ENCODE data around the gene CCR7. TPM values are rescaled to one million over a fixed set of nuclear protein-coding genes. Genes with fewer than 3 reads are reported as not detected.
"Not testable (repeated sequence)": the region's sequence is repeated elsewhere in the genome, so short reads cannot be mapped to it uniquely, and the experiment has no call there.

CCR7 gene
- total RNA-seq, 1 donor from 2014 or later = 0.30 TPM

GRCh38 chr17:40551091-40551878 is 14.0 kb downstream of the CCR7 start:
- peak; percentile 69 for DNase-seq

DNA sequence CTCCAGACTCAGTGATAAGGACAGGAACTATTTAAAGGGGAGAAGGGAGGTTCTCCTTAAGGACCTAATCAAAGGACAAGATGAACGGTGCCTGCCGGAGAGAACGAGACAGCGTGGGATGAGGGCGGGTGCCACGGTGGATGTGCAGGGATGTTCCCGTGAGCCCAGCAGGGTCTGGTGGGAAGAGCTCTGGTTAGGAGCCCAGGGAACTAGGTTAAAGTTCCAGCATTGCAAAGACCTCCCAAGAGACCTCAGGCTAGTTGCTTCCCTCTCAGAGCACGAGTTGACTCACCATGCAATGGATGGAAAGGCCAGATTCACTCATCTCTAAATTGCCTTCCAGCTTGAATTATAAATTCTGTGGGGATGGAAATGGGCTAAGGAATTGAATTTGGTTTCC is 14.7 kb downstream of the CCR7 start:
- DNase-seq = no peak

GRCh38 chr17:40548982-40549685 is 16.1 kb downstream of the CCR7 start:
- DNase-seq = no peak

GRCh38 chr17:40548491-40548981 is 16.7 kb downstream of the CCR7 start:
- DNase-seq = no peak

DNA sequence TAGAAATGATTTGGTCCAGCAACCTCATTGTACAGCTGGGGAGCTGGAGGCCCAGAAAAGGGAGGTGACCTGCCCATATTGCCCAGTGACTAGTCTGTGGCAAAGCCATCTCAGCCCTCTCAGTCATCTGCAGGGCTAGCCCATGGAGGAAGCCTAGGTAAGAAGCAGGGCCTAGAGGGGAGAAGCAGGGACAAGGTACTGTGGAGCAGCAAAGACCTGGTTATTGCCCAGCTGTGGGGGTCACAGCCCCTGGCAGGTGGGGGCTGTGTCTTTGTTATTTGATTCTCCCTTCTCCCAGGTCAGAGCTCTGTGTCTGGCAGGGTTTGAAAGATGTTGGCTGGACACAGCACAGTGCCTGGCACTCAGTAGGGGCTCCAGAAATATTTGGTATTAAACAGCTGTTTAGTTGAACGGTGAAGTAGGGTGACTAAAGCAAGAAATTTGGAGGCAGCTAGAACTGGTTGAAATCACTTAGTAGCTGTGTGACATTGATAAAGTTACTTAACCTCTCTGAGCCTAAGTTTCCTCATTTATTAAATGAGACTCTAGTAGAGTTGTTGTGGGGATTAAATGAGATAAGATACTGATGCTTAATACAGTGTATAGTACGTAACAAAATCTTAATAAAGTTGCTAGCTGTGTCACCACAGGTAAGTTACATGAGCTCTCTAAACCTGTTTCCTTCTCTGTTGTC is 17.3 kb downstream of the CCR7 start:
- DNase-seq = no peak

DNA sequence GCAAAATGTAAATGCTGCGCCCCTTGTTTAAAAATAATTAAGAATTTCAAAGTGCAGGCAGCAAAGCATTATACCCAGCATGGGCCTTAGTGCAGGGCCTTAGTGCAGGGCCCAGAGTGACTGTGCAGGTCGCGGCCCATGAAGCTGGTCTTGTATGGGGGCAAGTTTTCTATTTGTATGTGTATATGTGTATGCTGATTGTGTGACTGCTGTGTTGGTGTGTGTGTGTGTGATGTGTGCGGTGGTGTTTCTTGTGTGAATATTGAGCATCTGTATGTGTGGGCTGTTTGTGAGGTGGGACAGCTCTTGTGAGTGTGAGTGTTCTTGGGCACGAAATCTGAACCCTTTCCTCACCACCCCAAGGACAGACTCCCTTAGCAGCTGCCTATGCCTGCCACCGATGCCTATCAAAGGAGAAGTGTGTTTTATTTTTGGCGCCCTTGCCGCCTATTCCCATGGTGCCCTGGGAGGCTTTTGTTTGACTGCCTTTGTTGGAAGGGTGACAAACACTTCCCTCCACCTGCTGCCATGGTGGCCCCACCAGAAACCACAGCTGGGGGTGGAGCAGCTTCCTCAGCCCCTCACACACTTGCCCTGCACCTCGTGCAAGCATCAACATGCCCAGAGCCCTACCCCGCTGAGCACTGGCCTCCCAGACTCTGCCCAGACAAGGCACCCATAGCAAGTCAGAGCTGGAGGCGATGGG is 18.0 kb downstream of the CCR7 start:
- no peak for DNase-seq

DNA sequence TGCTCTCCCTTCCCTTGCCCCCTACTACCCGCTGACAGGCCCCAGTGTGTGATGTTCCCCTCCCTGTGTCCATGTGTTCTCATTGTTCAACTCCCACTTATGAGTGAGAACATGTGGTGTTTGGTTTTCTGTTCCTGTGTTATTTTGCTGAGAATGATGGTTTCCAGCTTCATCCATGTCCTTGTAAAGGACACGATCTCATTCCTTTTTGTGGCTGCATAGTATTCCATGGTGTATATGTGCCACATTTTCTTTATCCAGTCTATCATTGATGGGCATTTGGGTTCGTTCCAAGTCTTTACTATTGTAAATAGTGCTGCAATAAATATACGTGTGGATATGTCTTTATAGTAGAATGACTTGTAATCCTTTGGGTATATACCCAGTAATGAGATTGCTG is 18.8 kb downstream of the CCR7 start:
- not testable (repeated sequence) for DNase-seq

DNA sequence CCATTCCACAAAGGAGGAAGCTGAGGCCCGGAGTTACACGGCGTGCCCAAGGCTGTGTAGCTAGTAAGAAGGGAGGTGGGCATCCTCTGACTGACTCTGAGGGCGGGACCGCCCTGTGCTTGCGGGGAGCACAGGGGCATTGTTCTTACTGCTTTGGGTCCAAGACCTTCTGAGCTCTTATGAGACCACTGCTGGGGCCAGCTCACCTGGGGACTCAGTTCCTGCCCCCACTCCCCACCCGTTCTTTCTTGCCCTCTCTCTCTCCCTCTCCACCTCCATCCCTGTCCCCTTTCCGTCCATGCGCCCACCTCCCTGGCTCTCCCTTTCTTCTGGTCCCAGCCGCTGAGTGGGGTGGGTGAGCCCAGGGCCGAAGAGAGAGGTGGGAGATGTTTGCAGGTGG is 19.6 kb downstream of the CCR7 start:
- DNase-seq = no peak

DNA sequence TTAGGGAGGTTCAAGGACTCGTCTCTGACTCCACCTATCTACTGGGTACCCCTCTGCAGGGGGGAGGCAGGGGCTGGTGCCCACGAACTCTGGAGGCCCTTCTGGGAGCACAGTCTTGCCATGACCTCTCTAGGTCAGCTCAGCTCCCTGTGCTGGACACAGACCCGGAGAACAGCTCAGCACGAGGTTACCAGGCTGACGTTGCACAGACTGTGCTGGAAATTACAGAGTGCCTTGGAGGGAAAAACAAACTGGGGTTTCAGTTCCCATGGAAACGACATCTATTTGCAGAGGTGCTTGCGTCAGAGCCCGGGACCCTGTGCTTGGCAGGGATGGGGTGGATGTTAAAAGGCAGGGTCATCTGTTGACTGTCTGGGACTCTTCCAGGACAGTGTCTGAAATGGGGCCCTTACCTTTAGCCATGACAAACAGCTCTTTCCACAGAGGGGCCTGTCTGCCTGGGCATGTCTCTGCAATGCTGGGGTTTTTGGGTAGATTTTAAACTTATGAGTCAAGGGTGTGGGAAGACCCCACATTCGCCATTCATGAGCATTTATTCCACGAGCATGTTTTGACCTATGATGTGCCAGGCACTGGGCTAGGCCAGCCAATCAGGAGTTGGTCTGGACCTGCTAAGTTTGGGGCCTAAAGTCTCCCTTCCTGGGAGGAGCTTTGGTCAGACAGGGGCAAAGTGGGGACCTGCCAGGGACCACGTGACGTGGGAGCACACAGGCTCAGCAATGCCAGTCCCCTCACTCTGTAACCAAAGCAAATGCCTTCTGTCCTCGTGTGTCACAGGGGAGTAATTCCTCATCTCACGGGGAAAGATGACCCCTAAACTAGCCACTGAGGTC is 22.5 kb downstream of the CCR7 start:
- DNase-seq = peak; percentile 95

- peak; percentile 89 for DNase-seq
These were observed 23.3 kb downstream of the CCR7 start for GRCh38 chr17:40541873-40542557.

DNA sequence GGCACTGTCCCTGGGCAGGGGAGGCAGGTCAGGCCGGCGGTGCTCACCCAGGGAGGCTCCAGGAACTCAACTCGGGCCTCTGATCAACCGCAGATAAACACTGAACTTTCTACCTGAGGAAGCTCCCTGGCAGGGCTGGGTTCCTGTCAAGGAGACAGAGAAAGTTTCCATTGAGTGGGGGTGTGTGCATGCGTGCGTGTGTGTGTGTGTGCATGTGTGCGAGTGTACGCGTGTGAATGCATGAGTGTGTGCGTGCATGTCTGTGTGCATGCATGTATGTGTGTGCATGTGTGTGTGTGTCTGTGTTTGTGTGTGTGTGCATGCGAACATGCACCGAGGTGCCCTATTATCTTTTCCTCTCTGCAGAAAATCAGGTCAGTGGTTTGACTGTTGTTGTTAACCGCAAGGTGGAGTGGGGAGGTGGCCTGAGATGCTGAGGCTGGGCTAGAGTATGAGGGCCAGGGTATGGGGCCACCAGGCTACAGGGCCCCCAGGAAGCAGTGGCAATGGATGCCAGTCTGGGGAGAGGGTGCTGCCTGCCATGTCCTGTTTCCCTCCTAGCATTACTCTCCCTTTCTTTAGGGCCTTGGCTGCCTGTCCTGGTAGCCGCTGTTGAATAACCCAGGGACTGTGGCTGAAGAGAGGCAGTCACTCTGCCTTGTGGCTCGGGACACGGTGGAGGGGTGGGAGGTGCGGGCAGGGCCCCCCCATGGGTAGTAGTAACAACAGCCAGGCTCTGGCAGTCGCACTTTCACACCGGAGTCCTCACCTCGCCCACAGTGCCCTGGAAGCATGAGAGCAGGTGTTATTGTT is 24.0 kb downstream of the CCR7 start:
- DNase-seq = no peak

- DNase-seq = no peak
These were observed 24.8 kb downstream of the CCR7 start for GRCh38 chr17:40540448-40540847.

DNA sequence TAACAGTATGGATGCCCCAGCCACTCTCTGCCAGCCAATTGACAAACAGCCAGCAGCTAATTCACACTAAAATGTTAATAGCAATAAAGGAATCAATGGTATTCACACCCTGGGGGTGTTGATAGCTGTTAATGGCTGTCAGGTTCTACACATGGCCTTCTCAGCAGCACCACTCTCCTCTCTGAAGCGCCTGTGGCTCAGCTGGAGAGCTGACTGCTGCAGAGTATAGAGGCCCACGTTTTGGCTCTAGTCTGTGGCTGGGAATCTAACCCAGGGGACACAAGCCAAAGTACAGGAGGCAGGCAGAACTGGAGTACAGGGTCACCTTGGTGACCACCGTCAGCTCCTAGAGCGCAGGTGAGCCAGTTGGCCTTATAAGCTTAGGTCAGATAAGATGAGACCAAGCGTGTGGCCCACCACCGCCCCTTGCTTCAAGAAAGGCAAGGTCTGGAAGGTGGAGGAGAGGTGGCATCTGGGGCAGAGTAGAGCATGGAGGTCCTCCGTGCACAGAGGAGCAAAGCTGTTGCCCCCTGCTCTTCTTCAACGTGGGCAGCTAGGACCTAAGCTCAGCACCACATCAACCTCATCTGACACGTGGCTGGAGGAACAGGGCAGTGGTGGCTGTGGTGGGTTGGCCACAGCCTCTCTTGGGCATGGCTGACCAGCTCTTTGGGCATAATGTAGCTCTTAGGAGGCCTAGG is 25.4 kb downstream of the CCR7 start:
- no peak for DNase-seq

- DNase-seq = no peak
These were observed 26.2 kb downstream of the CCR7 start for GRCh38 chr17:40538936-40539705.

DNA sequence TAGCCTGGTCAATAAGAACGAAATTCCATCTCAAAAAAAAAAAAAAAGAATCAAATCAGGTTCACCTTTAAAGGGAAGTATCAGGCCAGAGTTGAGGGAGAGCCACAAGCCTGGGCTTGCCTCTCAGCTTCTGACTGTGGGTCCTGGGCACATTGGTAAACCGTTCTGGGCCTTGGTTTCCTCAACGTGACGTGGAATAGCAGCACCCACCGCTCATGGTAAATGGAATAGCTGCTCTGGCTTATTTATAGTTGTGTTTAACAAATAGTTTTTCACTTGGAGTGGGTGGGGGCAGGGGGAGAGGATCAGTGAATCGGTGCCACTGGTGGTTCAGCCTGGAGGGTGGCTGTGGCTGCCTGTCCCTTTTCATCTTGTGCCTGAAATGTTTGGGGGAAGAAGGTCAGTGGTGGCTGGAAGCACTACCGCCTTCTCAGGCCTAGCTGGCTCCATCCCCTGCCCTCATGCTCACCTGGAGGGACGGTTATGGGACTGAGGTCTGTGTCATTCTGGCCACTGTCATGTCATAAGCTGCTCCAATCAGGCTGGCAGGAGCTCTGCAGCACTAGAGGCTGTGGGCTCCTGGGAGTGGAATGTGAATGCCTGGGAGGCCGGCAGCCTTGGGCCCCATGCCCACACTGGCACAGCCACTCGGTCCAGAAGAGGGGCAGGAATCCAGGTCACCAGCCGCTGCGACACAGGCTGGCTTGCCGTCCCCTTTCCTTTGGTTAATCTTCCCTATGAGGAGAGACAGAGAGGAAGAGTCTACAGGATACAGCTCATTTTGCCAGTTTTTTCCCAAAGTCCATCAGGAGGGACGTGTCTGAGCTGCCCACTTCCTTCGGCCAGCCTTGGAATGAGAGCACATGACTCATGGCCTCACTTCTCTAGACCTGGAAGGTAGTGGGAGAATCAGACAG is 27.0 kb downstream of the CCR7 start:
- no peak for DNase-seq

DNA sequence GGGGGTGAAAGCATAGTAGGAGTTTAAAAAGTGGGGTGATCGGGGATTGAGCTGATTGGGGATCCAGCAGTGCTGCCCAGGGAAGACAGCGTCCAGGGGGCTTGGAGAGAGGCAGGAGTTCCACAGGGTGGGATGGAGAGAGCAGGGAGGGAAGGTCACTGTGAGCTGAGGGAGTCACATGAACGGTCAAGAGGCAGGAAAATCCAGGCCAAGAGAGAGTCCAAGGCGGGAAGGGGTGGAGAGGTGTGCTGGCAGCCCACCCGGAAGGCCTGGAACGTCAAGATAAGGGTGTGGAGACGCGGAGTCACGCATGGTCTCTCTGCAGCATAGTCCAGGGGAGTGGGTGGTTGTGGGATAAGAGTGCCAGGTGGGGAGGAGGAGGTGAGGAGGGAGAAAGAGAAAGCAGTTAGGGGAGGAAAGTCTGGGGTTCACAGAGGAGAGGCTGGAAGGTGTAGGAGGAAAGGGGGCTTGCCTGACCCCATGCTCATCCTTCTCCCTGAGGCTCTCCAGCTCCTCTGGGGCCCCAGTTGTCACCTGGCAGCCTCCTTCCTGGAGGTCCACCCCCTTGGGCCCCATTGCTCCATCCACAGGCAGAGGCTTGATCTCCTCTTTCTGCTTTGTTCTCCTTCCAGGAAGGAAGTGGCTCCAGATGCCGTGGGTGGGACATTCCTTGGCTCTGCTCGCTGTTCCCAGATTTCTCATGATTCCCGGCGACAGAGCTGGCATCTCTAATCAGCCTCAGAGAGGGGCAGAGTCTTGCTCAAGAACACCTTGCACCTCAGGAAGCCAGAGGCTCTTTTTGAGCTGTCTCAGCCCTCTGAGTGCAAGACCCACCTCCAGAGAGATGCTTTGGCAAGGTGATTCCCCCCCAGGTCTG is 28.7 kb downstream of the CCR7 start:
- no peak for DNase-seq
